22Rv1 (cell line): Measurements from ENCODE around the gene SERGEF.
"Not testable (repeated sequence)": the region's sequence is repeated elsewhere in the genome, so short reads cannot be mapped to it uniquely, and the experiment has no call there.

ENCODE experiments used
- H3K27ac ChIP-seq: fragments of 450-650 bp; 2 replicates; pipeline ENCODE4 v1.5.1; 2017
- CTCF ChIP-seq: fragments of 450-650 bp; IDR thresholded peaks from 2 replicates; pipeline ENCODE4 v1.5.1; 2017; ENCODE audit warnings: mild to moderate bottlenecking
- ZFX ChIP-seq: fragments of 450-650 bp; IDR thresholded peaks from 2 replicates; pipeline ENCODE4 v1.6.1; 2017; ENCODE audit warnings: antibody characterized with exemption, borderline replicate concordance

The SERGEF gene

GRCh38 chr11:17877886-17878285 is 135.0 kb downstream of the SERGEF start:
- TF ChIP-seq ZFX, result no peak
- no peak for TF ChIP-seq CTCF
- no peak overlapping the region for H3K27ac ChIP-seq

GRCh38 chr11:17876827-17877226 is 136.0 kb downstream of the SERGEF start:
- no peak for TF ChIP-seq ZFX
- TF ChIP-seq CTCF, result no peak

GRCh38 chr11:17875891-17876290 is 137.0 kb downstream of the SERGEF start:
- TF ChIP-seq CTCF, result no peak
- no peak overlapping the region for H3K27ac ChIP-seq

More at GRCh38 chr11:17876827-17877226, 136.0 kb downstream of the SERGEF start:
- H3K27ac ChIP-seq, result no peak overlapping the region

- H3K27ac ChIP-seq, result no peak overlapping the region
- no peak for TF ChIP-seq CTCF
- TF ChIP-seq ZFX, result no peak
These were observed 139.3 kb downstream of the SERGEF start for GRCh38 chr11:17873586-17873985.

- H3K27ac ChIP-seq, result not testable (repeated sequence)
These were observed 144.4 kb downstream of the SERGEF start for GRCh38 chr11:17868398-17868797.

- TF ChIP-seq ZFX, result no peak
- TF ChIP-seq CTCF, result no peak
- H3K27ac ChIP-seq, result no peak overlapping the region
These were observed 145.5 kb downstream of the SERGEF start for GRCh38 chr11:17867341-17867740.

GRCh38 chr11:17865765-17866428 is 146.9 kb downstream of the SERGEF start:
- no peak overlapping the region for H3K27ac ChIP-seq
- TF ChIP-seq CTCF (no peak), ZFX (no peak)

- H3K27ac ChIP-seq, result no peak overlapping the region
- TF ChIP-seq ZFX (no peak), CTCF (peak; percentile 85)
These were observed 148.3 kb downstream of the SERGEF start for GRCh38 chr11:17864478-17864941.
